GM12801 (cell line): ENCODE data around the gene CDHR3.

Experiments
- CTCF ChIP-seq: IDR thresholded peaks from one replicate; pipeline ENCODE4 v1.5.1; 2011; ENCODE audit warnings: control low read depth; ENCODE audit not compliant: insufficient read length; ENCODE audit errors: extremely low read depth

CDHR3 gene

DNA sequence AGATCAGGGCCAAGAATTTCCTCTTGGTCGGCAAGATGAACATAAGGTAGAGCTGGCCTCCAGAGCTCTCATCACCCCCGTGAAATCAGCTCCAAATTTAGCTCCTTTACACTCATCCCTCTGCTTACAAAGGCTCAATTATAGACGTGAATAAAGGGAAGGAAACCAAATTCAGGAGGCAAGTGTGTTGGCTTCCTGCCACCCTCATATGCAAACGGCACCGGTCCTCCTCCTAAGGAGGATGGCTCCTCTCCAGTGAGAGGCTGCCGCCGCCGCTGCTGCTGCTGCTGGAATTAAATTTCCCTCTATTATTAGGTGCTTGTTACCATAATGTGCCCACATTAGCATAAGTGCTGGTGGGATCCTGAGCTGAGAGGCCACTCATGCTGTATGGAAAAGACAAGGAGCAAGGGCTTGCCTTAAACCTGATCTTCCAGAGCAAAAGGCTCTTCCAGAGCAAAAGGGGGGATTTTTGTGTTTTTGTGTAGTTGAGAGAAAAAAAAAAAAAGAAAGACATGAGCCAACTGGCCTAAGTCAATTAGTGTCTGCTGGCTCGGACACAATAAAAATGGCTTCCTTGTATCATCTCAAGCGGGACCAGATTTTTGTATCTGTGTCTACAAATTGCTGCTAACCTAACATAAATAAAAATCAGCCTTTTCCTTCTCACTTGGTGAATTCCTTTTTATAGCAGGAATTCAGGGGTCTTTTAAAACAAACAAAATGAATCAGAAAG, 68.4 kb downstream of the CDHR3 start:
- TF ChIP-seq CTCF = no peak

- TF ChIP-seq CTCF = no peak
Measured at GRCh38 chr7:106032295-106032694, 69.2 kb downstream of the CDHR3 start.

DNA sequence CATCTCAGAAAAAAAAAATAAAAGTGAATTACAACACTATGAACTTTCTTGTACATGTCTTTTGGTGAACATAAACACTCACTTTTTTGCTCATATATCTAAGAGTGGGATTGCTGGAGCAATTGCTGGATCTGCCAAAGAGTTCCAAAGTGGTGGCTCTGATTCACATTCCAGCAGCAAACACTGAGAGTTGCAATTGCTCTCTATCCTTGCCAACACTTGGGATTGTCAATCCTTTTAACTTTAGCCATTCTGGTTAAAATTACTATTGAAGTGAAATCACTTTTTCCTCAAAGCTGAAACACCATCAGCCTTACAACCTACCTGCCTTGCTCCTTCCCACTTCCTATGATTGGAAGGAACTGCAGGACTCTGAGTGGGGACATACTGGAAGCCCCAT, 70.7 kb downstream of the CDHR3 start:
- no peak for TF ChIP-seq CTCF

- TF ChIP-seq CTCF = no peak
Measured at GRCh38 chr7:106034383-106034782, 71.3 kb downstream of the CDHR3 start.

DNA sequence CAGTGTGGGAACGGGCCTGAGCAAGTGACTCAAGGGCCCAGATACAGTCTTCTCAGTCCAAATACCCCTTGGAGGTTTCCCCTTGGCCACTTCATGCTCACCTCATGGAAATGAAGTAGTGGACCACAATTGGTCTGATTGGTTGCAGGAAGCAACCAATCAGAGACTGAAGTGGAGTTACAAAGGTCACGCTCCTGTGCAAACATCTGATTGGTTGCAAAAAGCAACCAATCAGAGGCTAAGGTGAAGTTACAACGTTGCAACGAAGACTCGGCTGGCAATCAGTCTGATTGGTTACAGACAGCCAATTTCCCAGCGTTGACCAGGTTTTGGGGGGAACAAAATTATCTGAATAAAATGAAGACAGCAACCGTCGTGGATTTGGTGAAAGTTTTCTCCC, 72.5 kb downstream of the CDHR3 start:
- no peak for TF ChIP-seq CTCF

- TF ChIP-seq CTCF = no peak
Measured at GRCh38 chr7:106036004-106036403, 72.9 kb downstream of the CDHR3 start.

- no peak for TF ChIP-seq CTCF
Measured at GRCh38 chr7:106037489-106038176, 74.6 kb downstream of the CDHR3 start.
